Stimulated activated effector memory CD8-positive, alpha-beta T cell treated with anti-CD3 and anti-CD28 coated beads, Interleukin-12 subunit alpha, Interleukin-12 subunit beta, amount 100 ng/mL, for 72 hours (primary cell): ENCODE measurements around the gene NFYC.
A peak's percentile ranks its signal among the peaks of the same experiment; 100 is the strongest.

Experiments
- ATAC-seq: fragments of 150-1000 bp; cut with Tn5 transposase; 2 replicates; pipeline ENCODE4 v1.10.0; 2021
- DNase-seq, 2 donors: peaks; one replicate each; pipeline ENCODE4 v3.0.0; 2021 to 2022; ENCODE audit warnings: low spot score in 2 of 2
- H3K27ac Mint-ChIP-seq: one replicate; pipeline ENCODE4 v1.8.0; 2022; ENCODE audit warnings: mild to moderate bottlenecking, mixed read lengths
- H3K36me3 Mint-ChIP-seq: one replicate; pipeline ENCODE4 v1.8.0; 2022; ENCODE audit warnings: mild to moderate bottlenecking, mixed read lengths
- H3K4me1 Mint-ChIP-seq: one replicate; pipeline ENCODE4 v1.8.0; 2022; ENCODE audit warnings: mixed read lengths
- H3K4me3 Mint-ChIP-seq: one replicate; pipeline ENCODE4 v1.8.0; 2022; ENCODE audit warnings: mild to moderate bottlenecking, mixed read lengths
- H3K9me3 Mint-ChIP-seq: one replicate; pipeline ENCODE4 v1.8.0; 2022; ENCODE audit warnings: mixed read lengths

Gene NFYC

GRCh38 chr1:40691538-40692428 is at the start of gene NFYC:
TSS of gene NFYC (plus strand) at chr1:40691704. CDS start at chr1:40738844, 47,140 bp downstream.
- H3K27ac Mint-ChIP-seq: peak within 1 kb of the TSS; percentile 100
- peak within 1 kb of the TSS; percentile 84 for H3K4me3 Mint-ChIP-seq
- H3K36me3 Mint-ChIP-seq: peaks cover 44% of the 10 kb centered on the region
- peak; percentile 91 for ATAC-seq
- peak; percentile 91 to 96 for DNase-seq
- H3K9me3 Mint-ChIP-seq: no peaks in the 10 kb centered on the region
- H3K4me1 Mint-ChIP-seq: peaks cover 59% of the 10 kb centered on the region

DNA sequence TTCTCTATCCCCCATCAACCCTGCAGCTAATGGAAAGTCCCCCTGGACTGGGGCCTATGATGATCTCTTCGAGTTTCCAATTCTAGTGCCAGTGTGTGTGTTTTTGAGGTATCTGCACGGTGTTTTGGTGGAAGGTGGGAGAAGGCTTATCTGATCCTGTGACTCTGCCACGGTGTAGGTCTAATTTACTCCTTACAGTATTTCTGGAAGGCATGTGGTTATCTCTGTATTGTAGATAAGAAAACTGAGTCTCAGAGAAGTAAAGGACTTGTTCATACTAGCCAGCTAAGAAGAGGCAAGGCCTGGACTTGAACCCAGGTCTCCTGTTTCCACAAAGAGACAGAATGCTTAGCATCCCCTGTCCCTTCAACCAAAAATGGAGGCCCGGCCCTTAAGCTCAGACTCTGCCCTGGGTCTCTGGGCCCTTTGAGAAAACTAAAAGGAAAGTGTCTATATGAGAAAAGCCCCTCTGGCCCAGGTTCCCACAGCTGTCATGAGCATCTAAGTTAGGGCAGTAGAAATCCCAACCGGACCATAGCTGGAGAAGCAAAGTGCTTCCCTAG is 46.3 kb upstream of the NFYC start:
- no peak for DNase-seq
- Mint-ChIP-seq H3K36me3 (no peaks in the 10 kb centered on the region), H3K9me3 (no peaks in the 10 kb centered on the region), H3K27ac (no peak overlapping the region), H3K4me1 (peaks cover 17% of the 10 kb centered on the region), H3K4me3 (no peak overlapping the region)
- no peak for ATAC-seq

DNA sequence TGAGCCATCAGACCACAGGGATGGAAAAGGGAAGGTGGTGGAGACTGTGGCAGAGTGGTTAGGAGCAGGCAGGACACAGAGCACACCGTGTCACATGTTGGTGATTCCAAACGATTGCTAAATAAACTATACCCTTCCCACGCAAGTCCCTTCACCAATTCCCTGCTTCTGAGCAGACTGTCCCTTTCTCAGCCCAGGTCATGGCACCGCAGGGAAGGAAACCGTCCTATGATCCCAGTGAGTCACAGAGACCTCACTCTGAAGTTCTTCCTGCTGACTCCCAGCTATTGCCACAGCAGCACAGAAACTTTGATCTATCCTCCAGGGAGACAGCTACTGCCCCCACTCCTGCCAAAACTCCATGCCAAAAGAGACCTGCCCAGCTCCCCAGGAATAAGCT is 45.2 kb upstream of the NFYC start:
- Mint-ChIP-seq H3K36me3 (no peaks in the 10 kb centered on the region), H3K27ac (no peak overlapping the region), H3K9me3 (no peaks in the 10 kb centered on the region), H3K4me1 (peaks cover 17% of the 10 kb centered on the region), H3K4me3 (no peak overlapping the region)
- no peak for DNase-seq
- ATAC-seq: no peak

DNA sequence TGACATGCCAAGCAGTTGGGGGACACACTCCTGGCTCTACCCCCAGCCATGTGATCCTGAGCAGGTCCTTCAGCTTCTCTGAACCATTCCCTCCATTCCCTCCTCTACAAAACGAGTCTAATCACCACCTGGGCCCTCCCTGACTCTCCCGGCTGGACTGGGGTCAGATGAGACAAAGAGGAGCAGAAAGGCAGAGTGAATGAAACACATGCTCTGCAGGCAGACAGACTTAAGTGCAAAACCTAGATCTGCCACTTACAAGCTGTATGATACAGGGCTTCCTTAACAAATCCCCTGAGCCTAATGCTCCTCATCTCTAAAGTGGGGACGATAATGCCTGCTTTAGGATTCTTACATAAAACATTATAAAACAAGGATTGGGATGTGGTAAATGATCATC is 43.3 kb upstream of the NFYC start:
- Mint-ChIP-seq H3K36me3 (no peaks in the 10 kb centered on the region), H3K4me3 (no peak overlapping the region), H3K27ac (no peak overlapping the region), H3K9me3 (no peaks in the 10 kb centered on the region), H3K4me1 (peaks cover 17% of the 10 kb centered on the region)
- DNase-seq (no peak), ATAC-seq (no peak)

DNA sequence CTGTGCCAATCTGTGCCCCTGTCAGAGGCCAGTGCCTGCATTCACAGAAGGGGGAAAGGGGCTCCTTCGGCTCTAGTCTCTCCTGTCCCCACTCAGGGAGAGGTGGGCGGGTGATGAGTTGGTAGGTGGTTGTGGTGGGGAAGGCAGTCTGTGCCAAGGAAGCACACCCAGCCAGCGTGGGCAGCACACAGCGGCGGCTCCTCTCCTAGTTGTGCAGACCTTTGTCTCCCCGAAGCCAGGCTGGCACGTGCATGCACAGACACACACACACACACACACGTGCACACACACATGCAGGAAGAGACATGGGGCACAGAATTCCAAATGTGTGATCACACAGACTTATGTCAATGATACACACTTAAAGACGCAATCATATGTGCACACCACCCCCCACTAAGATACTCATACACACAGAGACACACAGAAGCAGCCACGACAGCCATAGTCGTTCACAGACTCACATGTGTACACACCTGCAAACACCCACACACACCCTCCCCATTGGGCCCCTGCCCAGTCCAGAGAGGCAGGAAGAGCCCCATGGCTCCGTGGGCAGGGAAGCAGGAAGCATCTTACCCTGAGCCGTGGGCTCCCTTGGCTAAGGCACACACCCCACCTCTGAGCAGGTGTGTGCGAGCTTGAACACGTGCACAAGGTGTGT is 42.4 kb upstream of the NFYC start:
- ATAC-seq: peak; percentile 40
- Mint-ChIP-seq H3K9me3 (no peaks in the 10 kb centered on the region), H3K27ac (peak overlapping the region; percentile 43), H3K4me3 (no peak overlapping the region), H3K4me1 (peaks cover 17% of the 10 kb centered on the region), H3K36me3 (no peaks in the 10 kb centered on the region)
- no peak for DNase-seq

- Mint-ChIP-seq H3K36me3 (no peaks in the 10 kb centered on the region), H3K4me1 (peaks cover 22% of the 10 kb centered on the region), H3K27ac (peak overlapping the region; percentile 43), H3K4me3 (no peak overlapping the region), H3K9me3 (no peaks in the 10 kb centered on the region)
- DNase-seq (no peak), ATAC-seq (no peak)
Measured at GRCh38 chr1:40649592-40649930, 41.9 kb upstream of the NFYC start.

- H3K27ac Mint-ChIP-seq: peak overlapping the region; percentile 43
- peaks cover 26% of the 10 kb centered on the region for H3K4me1 Mint-ChIP-seq
- H3K4me3 Mint-ChIP-seq: no peak overlapping the region
- ATAC-seq (peak; percentile 55), DNase-seq (no peak)
- H3K36me3 Mint-ChIP-seq: no peaks in the 10 kb centered on the region
- no peaks in the 10 kb centered on the region for H3K9me3 Mint-ChIP-seq
Measured at GRCh38 chr1:40650075-40650474, 41.4 kb upstream of the NFYC start.

DNA sequence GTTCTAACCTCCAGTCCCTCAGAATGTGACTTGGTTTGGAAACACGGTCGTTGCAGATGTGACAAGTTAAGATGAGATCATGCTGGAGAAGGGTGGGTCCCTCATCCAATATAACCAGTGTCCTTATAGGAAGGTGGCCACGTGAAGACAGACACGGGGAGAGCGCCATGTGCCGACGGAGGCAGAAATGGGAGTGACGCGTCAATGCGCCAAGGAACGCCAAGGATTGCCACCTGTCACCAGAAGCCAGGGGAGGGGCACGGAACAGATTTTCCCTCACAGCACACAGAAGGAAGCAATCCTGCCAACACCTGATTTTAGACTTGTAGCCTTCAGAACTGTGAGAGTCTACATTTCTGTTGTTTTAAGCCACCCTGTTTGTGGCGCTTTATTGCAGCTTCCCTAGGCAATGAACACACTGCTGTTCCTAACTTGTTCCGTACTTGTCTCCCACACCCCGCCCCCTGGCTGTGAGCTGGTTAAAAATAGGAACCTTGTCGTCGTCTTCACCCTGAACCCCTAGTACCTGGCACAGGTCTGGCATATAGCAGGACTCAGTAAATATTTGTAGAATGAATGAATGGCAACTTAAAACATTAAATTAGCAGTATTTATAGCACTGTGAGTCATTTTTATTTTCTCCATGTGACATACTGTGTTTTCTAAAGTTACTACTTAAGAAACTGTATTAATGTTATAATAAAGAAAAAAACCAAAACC is 40.2 kb upstream of the NFYC start:
- no peak for ATAC-seq
- no peak for DNase-seq
- Mint-ChIP-seq H3K9me3 (no peaks in the 10 kb centered on the region), H3K36me3 (no peaks in the 10 kb centered on the region), H3K4me1 (peaks cover 26% of the 10 kb centered on the region), H3K27ac (no peak overlapping the region), H3K4me3 (no peak overlapping the region)

DNA sequence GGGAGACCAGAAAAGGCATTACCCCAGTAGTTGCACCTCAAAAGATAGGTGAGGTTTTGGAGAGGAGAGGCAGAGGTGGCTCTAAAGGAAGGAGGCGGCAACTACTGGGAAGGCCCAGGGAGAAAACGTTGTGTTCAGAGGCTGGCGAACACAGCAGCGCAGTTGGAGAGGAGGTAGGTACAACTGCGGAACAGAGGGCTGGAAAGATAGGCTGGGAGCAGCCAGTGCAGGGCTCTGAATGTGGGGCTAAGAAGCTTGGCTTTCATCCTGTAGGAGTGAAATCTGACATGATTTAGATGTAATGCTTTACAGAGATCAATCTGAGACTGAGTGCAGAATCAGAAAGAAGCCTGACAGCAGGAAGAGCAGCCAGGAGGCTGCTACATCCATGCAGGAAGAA is 39.0 kb upstream of the NFYC start:
- H3K27ac Mint-ChIP-seq: no peak overlapping the region
- no peak for ATAC-seq
- H3K4me1 Mint-ChIP-seq: peaks cover 26% of the 10 kb centered on the region

DNA sequence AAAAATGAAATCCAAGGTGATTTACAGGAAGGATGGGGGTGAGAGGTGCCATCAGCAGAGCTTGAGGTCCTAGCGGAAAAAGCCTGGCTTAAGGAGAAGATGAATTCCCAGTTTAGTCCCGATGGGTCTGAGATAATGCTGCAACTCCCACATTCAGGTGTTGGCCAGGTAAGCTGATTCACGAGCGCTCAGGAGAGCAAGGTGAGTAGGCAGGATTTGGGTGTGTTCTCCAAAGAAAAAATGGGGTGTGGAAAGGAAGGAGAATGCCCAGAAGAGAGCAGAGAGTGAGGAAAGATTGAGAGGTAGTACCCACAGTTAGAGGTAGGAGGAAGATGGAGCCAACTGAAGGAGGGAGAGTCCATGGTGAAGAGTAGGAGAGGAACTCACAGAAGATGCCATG is 38.5 kb upstream of the NFYC start:
- Mint-ChIP-seq H3K9me3 (no peaks in the 10 kb centered on the region), H3K36me3 (no peaks in the 10 kb centered on the region), H3K4me3 (no peak overlapping the region), H3K27ac (no peak overlapping the region), H3K4me1 (peaks cover 26% of the 10 kb centered on the region)
- ATAC-seq (no peak), DNase-seq (no peak)

More for the DNA sequence above, 39.0 kb upstream of the NFYC start:
- DNase-seq: no peak
- H3K9me3 Mint-ChIP-seq: no peaks in the 10 kb centered on the region
- no peak overlapping the region for H3K4me3 Mint-ChIP-seq
- no peaks in the 10 kb centered on the region for H3K36me3 Mint-ChIP-seq

DNA sequence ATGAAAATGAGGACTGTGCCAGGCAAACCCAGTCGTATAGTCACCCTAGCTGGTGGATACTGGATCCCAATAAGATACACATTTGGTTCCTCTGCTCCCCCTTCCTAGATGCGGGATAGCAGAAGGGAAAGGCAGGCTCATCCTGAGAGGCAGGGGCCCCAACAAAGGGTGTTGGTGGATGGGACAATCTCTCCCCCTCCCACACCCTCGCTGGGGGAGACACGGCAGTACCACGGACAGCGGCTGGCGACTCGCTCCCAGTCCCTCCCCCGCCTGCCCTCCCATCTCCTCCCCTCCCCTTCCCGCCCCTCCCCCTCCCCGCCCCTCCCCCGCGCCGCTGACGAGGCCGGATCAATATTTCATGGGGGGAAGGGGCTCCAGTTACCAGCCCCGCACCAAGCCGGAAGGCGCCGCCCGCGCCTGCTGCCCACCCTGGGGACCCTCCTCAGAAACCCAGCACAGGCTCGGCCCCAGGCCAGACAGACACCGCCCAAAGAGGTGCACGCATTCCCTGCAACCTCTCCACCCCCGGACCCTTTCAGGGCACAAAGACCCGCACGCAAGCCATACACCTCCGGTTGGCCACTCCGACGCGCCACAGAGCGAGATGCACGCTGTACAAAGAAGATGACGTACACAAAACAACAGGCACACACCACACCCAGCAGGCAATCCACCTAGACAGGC is 37.5 kb upstream of the NFYC start:
- DNase-seq (no peak), ATAC-seq (no peak)
- H3K4me3 Mint-ChIP-seq: no peak overlapping the region
- H3K4me1 Mint-ChIP-seq: peaks cover 18% of the 10 kb centered on the region
- no peaks in the 10 kb centered on the region for H3K36me3 Mint-ChIP-seq
- no peaks in the 10 kb centered on the region for H3K9me3 Mint-ChIP-seq
- H3K27ac Mint-ChIP-seq: no peak overlapping the region

GRCh38 chr1:40657046-40657445 is 34.5 kb upstream of the NFYC start:
- H3K27ac Mint-ChIP-seq: no peak overlapping the region
- DNase-seq (no peak), ATAC-seq (no peak)
- no peaks in the 10 kb centered on the region for H3K9me3 Mint-ChIP-seq
- no peaks in the 10 kb centered on the region for H3K36me3 Mint-ChIP-seq
- H3K4me3 Mint-ChIP-seq: no peak overlapping the region
- H3K4me1 Mint-ChIP-seq: peaks cover 11% of the 10 kb centered on the region

- no peak overlapping the region for H3K27ac Mint-ChIP-seq
- DNase-seq (no peak), ATAC-seq (no peak)
- peaks cover 30% of the 10 kb centered on the region for H3K4me1 Mint-ChIP-seq
- no peak overlapping the region for H3K4me3 Mint-ChIP-seq
- H3K36me3 Mint-ChIP-seq: no peaks in the 10 kb centered on the region
- no peaks in the 10 kb centered on the region for H3K9me3 Mint-ChIP-seq
Measured at GRCh38 chr1:40658751-40659648, 32.5 kb upstream of the NFYC start.

GRCh38 chr1:40659649-40659947 is 31.9 kb upstream of the NFYC start:
- Mint-ChIP-seq H3K27ac (no peak overlapping the region), H3K36me3 (no peaks in the 10 kb centered on the region), H3K4me3 (no peak overlapping the region)

More at GRCh38 chr1:40659649-40659947, 31.9 kb upstream of the NFYC start:
- no peaks in the 10 kb centered on the region for H3K9me3 Mint-ChIP-seq
- H3K4me1 Mint-ChIP-seq: peaks cover 24% of the 10 kb centered on the region
- DNase-seq (no peak), ATAC-seq (no peak)
